ENCODE data around the gene MAU2.
A peak's percentile ranks its signal among the peaks of the same experiment; 100 is the strongest.

- TF ChIP-seq CTCF (conservative IDR thresholded peaks at IDR 0.05; ENCODE audit: low read depth in 2 of 2) = peak; percentile 36 to 43
- no peak for TF ChIP-seq EZH2phosphoT487 (IDR thresholded peaks at IDR 0.05; ENCODE audit: unreplicated experiment)
- no peak for TF ChIP-seq ETS1 (IDR thresholded peaks at IDR 0.05)
- TF ChIP-seq REST (IDR thresholded peaks at IDR 0.05; ENCODE audit: unreplicated experiment) = no peak
- no peak for TF ChIP-seq POLR2AphosphoS5 (IDR thresholded peaks at IDR 0.05; ENCODE audit: low read depth)
Observed at GRCh38 chr19:19385896-19386869, 65.6 kb downstream of the MAU2 start.
